Stimulated activated CD4-positive, alpha-beta T cell treated with anti-CD3 and anti-CD28 coated beads, Interleukin-2, amount 100 ng/mL, for 4 hours (primary cell): ENCODE data around the gene KLHL29.

Experiments used
- DNase-seq: peaks from one replicate; pipeline ENCODE4 v3.0.0-alpha.2; 2020; ENCODE audit warnings: low read depth

Gene KLHL29

DNA sequence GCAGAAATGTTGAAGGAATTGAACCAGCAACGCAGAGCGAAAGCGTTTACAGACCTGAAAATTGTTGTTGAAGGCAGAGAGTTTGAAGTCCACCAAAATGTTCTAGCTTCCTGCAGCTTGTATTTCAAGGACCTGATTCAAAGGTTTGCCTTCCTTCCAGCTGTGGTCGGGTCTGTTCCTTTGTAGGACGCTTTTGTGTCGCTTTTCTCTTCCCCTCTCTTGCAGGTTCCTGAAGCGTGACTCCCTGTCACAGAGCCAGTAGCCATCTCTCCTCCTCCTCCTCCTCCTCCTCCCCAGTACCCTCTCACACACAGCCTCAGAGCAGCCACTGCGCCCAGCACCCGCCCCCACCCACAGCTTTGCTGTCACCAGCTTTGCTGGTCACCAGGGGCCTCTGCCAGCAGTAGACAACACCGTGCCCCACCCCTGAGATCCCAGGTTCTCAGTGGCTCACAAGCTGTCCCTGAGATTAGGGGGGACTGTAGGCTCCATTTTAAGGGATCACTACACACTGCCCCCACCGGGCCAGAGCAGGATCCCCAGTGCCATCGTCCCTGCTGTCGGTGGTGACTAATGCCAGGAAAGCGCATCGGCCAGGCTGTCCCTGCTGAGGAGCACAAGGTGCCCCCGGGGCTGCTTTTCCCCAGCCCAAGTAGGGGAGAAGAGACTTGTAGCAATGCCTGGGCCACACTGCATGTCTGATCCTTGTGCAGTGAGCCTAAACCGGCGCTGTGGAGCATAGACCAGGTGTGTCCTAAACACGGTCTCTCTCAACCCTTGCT is 299.6 kb downstream of the KLHL29 start:
- DNase-seq = no peak

DNA sequence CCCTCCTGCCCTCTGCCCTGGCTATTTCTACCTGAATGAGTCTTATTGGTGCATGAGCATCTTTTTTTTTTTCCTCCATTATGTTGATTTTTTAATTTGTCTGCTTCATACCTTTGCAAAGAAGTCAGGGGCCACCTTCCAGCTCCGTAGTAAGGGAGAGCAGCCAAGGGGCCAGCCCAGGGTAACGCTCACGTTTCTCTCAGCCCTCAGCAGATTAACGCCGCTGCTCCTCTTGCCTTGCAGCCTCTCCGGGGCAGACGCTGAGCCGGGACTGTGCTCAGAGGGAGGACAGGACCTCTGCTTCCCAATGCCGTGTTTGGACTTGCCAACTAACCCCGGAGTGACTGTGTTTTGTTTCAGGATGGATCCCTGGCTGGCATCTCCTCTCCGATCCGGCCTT is 300.2 kb downstream of the KLHL29 start:
- DNase-seq = no peak

DNA sequence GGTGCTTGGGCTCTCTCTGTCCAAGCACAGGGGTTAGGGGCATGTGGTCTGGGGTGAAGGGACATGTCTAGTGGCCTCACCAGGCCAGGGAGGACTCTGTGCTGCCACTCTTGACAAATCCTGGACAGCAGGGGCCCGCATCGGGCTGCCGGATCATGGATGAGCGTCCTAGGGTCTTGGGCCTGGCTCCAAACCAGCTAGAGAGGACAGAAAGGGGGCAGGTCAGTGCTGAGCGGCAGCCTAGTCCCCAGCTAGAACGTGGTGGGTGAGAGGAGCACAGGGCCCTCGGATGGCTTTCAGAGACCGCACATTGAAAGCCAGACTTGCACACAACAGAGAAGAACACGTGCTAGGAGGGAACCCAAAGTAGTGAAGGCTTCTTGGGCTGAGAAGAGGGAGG is 300.7 kb downstream of the KLHL29 start:
- no peak for DNase-seq

DNA sequence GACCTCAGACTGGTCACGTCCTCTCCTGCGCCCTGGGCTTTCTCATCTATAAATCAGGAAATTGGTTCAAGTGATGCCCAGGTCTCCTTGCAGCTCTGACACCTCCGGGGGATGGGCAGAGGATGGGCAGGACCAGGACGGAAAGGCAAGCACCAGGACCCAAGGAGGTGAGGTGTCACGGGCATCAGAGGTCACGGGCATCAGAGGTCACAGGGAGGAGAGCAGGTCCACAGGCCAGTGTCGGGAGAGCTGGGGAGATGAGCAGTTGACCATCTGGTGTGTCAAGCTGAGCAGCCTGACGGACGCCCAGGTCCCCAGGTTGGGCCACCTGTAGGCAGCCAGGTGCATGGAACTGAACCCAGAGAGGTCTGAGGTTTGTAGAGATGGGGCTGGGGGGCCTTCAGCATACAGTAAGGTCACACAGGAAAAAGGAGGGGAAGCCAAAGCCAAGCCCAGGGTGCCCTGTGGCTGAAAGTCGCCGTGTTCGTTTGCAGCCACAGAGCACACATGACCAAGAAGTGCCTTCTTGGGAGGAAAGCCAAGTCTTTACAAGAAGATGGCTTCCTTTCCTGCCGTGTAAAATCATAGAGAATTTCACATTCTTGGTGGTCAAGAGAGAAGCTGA is 301.5 kb downstream of the KLHL29 start:
- no peak for DNase-seq

DNA sequence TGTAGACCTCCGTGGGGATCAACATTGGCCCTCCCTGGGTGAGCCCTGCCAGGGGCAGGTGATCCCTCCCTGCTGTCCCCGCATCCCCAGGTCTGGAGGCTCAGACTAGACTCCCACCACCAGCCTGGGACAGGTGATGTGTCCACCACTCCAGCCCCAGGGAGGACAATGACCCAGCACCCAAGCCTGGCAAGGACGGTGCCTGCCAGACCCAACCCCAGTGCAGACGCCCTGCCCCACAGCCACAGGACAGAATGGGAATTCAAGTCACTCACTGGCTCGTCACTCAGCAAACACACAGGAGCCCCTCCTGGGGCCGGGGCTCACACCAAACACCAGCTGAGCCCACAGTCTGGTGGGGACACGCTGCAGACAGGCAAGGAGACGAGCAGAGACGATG is 302.2 kb downstream of the KLHL29 start:
- no peak for DNase-seq

DNA sequence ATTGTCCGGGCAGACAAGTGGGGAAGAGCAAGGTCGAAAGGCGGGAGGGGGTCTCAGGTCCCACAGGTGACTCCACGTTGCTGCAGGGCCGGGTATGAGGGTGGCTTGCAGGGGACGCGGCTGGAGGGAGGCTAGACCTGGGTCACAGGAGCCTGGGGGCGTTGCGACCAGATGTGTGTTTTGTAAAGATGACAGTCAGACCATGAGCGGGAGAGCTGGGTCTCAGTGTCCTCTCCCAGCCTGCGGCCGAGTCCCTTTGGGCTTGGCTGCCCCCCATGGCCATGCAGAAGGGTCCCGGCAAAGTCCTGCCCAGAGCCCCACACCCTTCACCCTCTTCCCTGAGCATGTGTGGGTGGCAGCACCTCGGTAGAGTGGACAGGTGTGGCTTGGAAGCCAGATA is 302.7 kb downstream of the KLHL29 start:
- no peak for DNase-seq

DNA sequence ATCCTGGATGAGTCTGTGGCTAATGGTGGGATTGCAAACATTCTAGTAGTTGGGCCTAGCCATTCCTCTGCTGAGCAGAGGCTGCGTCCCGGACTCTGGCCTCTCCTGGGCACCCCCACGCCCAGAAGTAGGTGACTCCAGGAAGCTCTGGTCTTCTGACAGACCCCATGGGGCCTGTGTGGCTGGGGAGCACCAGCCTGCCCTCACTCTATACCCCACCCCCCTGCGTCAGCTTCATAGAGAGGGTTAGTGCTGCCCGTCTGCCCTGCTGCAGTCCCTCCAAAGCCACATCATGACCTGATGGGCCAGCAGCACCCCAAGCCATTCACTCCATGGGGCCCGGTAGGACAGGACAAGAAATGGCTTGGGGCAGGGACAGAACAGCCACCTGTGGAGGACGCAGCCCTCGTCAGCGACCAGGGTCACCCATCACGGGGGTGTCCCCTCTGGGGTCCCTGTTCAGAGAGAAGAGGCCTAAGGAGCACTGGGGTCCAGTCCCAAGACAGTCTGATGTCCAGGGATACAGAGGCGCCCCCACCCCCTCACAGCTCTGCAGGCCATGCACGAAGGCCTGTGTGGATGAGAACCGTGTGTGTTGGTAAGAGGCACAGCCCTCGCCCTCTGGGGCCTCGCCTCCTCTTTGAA is 303.6 kb downstream of the KLHL29 start:
- no peak for DNase-seq

DNA sequence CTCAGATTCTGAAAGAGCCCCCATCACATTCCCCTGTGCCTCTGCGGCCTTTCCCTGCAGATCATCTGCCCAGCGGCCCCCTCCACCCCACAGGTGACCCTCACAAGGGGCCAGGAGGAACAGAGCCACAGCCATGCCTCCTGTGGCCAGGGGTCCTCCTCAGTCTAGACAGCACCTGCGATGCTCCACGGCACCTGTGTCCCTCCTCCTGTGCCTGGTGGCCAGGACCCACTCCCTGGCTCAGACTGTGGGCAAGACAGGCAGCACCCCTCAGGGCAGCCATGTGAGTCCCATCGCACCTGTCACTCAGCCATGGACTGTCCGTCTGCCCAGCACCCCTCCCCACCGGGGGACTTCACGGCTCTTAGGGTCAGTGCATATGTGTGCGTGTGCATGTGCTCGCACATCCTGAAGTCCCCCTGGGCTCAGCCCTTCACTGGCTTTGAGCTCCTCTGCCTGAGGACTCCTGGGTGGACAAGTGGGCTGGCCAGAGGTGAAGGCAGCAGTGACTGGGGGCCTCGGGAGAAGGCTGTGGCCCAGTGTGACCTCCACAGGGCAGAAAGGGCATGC is 304.2 kb downstream of the KLHL29 start:
- DNase-seq = no peak

DNA sequence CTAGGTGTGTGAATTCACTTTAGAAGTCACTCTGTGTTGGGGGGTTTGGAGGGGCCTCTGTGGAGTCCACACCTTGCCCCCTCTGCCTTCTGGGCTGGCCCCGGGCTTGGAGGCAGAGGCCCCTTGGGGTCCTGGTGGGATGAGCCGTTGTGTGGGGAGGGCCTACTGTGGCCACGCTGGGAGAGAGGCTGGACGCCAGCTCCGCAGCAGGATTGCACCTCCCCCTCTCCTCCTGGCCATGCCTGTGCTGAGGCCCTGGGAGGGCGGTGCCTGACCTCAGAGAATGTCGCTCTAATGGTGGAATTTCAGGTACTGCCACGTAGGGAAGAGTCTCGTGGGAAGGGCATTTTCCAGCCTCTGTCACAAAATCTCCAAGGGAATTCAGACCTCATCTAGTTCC is 304.9 kb downstream of the KLHL29 start:
- DNase-seq = no peak

DNA sequence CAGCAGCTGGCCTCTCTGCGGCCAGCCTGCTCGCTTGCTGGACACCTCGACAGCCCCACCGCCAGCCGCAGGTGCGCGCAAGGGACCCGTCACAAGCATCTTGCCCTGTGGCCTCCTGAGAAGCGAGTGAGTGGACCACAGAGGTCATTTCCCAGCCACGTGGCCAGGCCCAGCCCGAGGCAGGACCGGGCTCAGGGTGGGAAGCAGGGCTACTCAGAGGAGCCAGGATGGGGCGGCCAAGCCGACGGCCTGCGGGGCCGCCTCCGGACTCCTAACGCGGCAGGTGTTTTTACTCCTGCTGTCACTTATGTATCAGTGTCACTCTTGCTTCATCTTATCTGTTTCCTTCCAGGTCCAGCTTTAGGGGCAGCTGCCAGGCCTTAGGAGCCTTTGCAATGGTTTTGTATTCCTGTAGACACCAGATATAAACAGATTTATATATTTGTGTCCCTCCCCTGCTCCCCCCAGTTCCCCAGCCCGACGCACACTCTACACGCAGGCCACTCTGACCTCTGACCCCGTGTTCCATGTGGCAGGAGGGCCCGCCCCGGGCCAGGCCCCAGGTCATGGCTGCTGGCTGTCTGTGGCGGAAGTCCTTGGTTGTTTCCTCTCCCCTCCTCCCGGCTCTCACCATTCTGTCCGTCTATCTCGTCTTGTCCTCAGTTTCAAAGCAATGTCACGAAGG is 305.6 kb downstream of the KLHL29 start:
- DNase-seq = no peak

DNA sequence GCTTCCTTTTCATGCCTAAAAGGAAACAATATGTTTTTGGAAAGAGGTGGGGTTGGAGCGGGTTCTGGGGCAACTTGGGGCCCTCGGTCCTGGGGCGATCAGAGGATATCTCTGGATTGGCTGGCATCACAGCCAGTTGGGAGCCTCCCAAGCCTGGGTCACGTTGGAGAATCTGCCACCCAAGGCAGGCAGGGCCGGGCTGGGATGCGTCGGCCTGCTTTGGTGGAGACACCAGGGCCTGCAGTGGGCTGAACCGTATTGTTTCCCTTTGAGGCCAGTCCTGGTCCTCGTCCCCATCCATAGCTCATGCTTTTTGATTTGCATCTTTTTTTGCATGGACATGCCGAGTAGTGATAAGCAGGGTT is 306.1 kb downstream of the KLHL29 start:
- DNase-seq = no peak

DNA sequence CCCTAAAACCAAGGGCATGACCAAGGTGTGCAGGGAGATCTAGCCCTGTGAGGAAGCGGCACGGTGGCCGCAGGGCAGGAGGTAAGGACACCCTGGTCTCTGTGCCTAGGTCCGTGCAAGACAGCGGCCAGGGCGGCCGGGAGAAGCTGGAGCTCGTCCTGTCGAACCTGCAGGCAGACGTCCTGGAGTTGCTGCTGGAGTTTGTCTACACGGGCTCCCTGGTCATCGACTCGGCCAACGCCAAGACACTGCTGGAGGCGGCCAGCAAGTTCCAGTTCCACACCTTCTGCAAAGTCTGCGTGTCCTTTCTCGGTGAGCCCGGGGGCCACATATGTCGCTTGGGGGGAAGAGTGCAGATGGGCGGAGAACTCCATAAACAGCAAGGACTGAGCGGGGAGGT is 306.6 kb downstream of the KLHL29 start:
- DNase-seq = no peak

DNA sequence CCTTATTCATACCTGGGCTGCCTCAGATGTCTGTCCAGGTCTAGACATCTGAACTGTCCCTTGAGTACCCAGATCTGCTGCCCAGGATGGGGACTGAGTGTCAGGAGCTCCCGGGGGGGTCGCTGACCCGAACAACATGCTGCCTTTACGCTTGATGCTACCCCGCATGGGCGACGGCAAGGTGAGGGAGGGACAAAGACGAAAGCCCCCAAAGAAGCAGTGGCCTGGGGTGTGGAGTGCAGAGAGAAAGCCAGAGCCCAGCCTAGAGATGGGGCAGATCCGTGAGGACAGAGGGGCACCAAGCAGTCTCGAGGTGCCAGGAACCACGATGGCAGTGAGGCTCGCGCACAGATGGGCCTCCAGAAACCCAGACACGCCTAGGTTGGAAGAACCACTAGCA is 307.3 kb downstream of the KLHL29 start:
- DNase-seq = no peak

DNA sequence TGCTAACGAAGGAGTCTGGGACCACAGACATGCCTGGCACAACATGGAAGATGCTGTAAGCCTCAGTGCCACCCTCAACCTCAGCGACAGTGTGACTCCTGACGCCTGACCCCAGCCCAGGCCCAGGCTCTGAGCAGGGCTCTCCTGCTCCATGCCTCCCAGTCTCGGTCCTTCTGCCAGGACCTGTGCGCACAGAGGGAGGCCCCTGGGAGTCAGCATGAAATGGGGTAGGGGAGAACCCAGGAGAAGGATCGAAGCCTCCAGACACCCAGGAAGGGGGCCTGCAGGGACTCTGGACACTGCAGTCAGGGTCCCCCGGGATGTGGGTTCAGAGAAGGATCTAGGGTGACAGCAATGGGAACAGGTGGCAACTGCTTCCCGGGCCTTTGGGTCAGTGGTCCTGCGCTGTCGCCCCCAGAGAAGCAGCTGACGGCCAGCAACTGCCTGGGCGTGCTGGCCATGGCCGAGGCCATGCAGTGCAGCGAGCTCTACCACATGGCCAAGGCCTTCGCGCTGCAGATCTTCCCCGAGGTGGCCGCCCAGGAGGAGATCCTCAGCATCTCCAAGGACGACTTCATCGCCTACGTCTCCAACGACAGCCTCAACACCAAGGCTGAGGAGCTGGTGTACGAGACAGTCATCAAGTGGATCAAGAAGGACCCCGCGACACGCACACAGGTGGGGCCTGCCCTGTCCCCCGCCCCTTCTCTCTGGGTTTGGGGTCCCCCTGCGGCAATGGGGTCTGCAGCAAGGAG is 308.0 kb downstream of the KLHL29 start:
- no peak for DNase-seq

DNA sequence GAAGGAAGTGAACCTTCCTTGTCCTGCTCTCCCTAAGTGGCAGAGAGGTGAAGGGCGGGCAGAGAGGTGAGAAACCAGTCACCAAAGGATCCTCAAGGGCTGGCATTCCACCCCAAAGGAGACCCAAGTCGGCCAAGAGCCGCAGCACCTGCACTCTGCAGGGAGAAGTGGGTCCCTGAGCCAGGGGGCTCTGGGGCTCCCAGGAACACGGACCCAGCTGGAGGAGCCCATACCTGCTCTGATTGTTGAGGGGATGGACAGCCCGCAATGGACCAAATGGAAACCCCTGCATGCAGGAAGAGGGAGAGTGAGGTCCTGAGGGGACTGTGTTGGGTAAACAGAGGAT is 308.6 kb downstream of the KLHL29 start:
- no peak for DNase-seq

DNA sequence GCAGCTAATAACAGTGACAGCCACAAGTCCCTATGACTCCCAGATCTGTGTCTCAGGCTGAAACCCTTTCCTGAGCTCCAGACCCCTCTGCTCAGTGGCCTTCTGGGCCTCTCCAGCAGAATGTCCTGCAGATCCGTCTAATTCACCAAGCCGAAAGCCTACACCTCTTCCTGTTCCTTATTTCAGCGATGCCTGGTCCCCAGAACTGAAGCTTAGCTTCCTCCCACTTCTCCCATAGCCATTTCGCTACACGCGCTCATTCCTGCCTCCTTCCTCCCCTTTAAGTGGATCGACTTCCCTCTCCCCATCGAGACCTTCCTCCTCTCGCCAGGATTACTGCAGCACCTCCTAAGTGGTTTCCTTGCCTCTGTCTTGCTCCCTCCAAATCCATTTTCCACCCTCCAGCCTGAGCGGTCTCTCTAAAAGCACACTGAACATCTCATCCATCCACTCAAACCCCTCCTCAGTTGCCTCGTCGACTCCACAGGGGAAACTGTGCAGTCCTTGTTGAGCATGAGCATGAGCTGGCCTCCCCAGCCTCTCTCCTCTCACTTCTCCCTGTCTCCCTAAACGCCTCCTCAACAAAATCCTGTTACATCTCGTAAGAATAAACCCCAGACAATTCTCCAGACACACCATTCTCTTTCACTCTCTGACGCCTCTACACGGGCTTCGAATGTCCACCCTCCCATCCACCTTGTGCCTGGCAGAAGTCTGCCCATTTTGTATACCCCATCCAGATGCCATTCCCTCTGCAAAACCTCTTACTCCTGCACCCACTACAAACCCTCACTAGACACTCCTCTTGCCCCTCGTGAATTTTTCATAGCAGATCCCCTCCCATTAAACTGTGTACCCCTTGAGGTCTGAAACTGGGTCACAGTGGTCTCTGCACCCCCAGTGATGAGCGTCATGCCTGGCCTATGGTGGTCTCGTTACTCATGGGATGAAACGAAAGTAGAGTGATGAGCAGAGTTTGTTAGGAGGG is 309.4 kb downstream of the KLHL29 start:
- no peak for DNase-seq

DNA sequence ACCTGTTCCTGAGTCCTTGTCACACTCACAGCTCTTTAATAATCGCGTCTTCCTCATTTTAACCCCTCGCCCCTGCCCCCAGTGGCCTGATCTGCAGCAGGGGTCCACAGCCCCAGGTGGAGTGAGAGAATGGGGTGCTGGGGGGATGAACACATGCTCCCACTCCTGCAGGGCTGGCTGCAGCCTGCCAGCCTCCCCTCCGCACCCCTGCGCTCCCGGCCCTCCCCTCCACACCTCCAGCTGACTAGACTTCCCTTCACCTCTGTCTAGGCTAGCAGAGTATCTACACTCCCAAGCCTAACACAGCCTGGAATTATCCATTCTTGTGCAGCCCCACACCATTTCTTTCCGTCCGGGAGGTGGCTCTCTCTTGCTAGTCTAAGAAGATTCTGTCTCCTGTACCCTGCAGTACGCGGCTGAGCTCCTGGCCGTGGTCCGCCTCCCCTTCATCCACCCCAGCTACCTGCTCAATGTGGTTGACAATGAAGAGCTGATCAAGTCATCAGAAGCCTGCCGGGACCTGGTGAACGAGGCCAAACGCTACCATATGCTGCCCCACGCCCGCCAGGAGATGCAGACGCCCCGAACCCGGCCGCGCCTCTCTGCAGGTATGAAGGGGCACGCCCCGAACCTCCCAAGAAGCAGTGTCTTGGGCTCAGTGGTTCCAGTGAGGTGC is 310.4 kb downstream of the KLHL29 start:
- no peak for DNase-seq

DNA sequence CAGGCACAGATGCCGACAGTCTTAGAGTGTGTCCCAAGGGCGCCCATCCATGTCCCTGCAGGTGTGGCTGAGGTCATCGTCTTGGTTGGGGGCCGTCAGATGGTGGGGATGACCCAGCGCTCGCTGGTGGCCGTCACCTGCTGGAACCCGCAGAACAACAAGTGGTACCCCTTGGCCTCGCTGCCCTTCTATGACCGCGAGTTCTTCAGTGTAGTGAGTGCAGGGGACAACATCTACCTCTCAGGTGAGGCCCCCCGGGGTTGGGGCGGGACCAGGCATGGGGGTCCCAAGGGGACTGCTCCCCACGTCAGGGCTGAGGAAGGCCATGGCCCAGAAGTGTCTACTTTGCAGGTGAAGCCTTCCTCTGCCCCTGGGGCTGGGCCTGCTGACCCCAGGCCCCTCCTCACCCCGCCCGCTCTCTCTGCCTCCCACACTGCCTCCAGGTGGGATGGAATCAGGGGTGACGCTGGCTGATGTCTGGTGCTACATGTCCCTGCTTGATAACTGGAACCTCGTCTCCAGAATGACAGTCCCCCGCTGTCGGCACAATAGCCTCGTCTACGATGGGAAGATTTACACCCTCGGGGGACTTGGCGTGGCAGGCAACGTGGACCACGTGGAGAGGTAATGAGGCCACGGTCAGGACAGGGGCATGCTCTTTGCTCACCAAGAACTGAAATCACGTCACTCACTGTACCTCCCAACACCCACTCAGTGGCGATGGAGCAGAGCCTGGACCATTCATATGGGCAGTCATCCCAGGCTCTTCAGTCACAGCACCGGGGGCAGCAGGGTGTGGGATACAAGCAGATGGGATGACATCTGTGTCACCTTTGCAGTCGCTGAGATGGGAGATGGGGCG is 311.1 kb downstream of the KLHL29 start:
- no peak for DNase-seq

DNA sequence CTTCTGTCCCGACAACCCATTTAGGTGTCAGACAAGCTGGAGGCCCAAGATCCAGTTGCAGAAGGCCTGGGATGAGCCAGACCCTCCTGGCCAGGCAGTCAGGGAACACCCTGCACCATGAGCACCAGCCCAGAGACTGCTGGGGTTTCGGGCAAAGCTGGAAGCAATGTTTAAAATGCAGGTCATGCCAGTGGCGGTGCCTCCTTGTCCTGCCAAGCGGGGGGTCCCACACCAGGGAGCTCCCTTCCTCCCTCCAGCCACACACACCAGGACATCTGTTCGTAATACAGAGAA is 311.7 kb downstream of the KLHL29 start:
- DNase-seq = no peak
